Panc1 (cell line): Measurements from ENCODE around the gene TMEM107. TPM values are rescaled to one million over a fixed set of nuclear protein-coding genes. Genes with fewer than 3 reads are reported as not detected.

Experiments used
- ATAC-seq: fragments of 200-7000 bp; cut with Tn5 transposase; 2 replicates; pipeline ENCODE4 v1.9.1; 2020; ENCODE audit warnings: mild to moderate bottlenecking, moderate library complexity
- BruUV-seq: library from RNA; stranded (reverse); fragments of 400-500 nt; replicated peaks from 2 replicates; lab custom pipeline; 2021; lab: Mats Ljungman, UMichigan
- CTCF ChIA-PET: fragments of 300-600 bp; sonication (Branson Sonifier 250); formaldehyde crosslinking; loops from one replicate; lab custom pipeline; 2022; ENCODE audit warnings: antibody characterized with exemption; lab: Charles Lee
- POLR2A ChIA-PET: fragments of 300-600 bp; sonication (Branson Sonifier 250); formaldehyde crosslinking; loops from one replicate; lab custom pipeline; 2022; ENCODE audit warnings: antibody characterized with exemption; lab: Charles Lee
- DNase-seq: peaks from one replicate; pipeline ENCODE4 v3.0.0-alpha.2; 2010; ENCODE audit warnings: low read depth, low spot score
- H3K27ac ChIP-seq: 2 replicates; pipeline ENCODE4 v1.5.1; 2011; ENCODE audit warnings: mild to moderate bottlenecking, low read length, inconsistent platforms
- H3K27me3 ChIP-seq: fragments of 200-500 bp; sonication (Bioruptor generic); 2 replicates; pipeline ENCODE4 v1.6.0; 2014; ENCODE audit warnings: low read length, inconsistent platforms; ENCODE audit not compliant: control insufficient read depth, insufficient read depth
- H3K36me3 ChIP-seq: fragments of 200-500 bp; sonication (Bioruptor generic); 2 replicates; pipeline ENCODE4 v1.5.1; 2014; ENCODE audit warnings: inconsistent platforms, mild to moderate bottlenecking, low read length, moderate library complexity; ENCODE audit not compliant: control insufficient read depth, insufficient read depth
- H3K4me1 ChIP-seq: 2 replicates; pipeline ENCODE4 v1.5.1; 2011; ENCODE audit warnings: inconsistent platforms, mild to moderate bottlenecking, low read length, moderate library complexity; ENCODE audit not compliant: control insufficient read depth, insufficient read depth
- H3K4me3 ChIP-seq, 2 experiments: 2 replicates each; pipeline ENCODE4 v1.5.1; 2011 to 2012; ENCODE audit warnings: low read depth in 2 of 2, low read length in 2 of 2, mild to moderate bottlenecking in 2 of 2, inconsistent platforms in 1 of 2, moderate library complexity in 1 of 2
- H3K9me3 ChIP-seq: fragments of 200-500 bp; sonication (Bioruptor generic); 2 replicates; pipeline ENCODE4 v1.5.1; 2014; ENCODE audit warnings: low read depth, mild to moderate bottlenecking, inconsistent platforms, low read length, moderate library complexity; ENCODE audit not compliant: control insufficient read depth, insufficient read depth
- POLR2AphosphoS5 ChIP-seq: IDR thresholded peaks from 2 replicates; pipeline ENCODE4 v1.6.1; 2012; ENCODE audit warnings: mild to moderate bottlenecking, low read depth, low read length, moderate library complexity
- SIN3A ChIP-seq: IDR thresholded peaks from 2 replicates; pipeline ENCODE4 v1.6.1; 2012; ENCODE audit warnings: low read depth, mild to moderate bottlenecking, low read length, moderate library complexity, borderline replicate concordance; ENCODE audit not compliant: insufficient read depth
- TCF7L2 ChIP-seq: IDR thresholded peaks from 2 replicates; pipeline ENCODE4 v1.6.1; 2011; ENCODE audit warnings: mild to moderate bottlenecking, low read depth, low read length, inconsistent platforms
- in situ Hi-C: cut with HindIII; loops from 2 replicates; pipeline ENCODE4 v1.10.0; 2016; ENCODE audit warnings: low sequenced_read_pairs, low pct_unique_long_range_greater_than_20kb
- intact Hi-C: fragments of 100-400 bp; cut with micrococcal nuclease; formaldehyde crosslinking; loops from one replicate; pipeline ENCODE4 v1.10.0; 2022; ENCODE audit not compliant: unreplicated experiment
- total RNA-seq: library from RNA; stranded (reverse); gene quantifications from one replicate; pipeline ENCODE4 v1.2.1, GENCODE V29; 2021; ENCODE audit not compliant: unreplicated experiment
- TF ChIP-seq, protein P1 (sequence below), 2 experiments: IDR thresholded peaks; 2 replicates each; pipeline ENCODE4 v1.6.1; 2011 to 2012; ENCODE audit warnings: low read depth in 2 of 2, control low read depth in 1 of 2, low read length in 1 of 2, mild to moderate bottlenecking in 1 of 2, moderate library complexity in 1 of 2; ENCODE audit not compliant: insufficient read depth in 1 of 2
- TF ChIP-seq, protein P2 (sequence below): fragments of 450-650 bp; IDR thresholded peaks from 2 replicates; pipeline ENCODE4 v1.5.1; 2017; ENCODE audit warnings: mild to moderate bottlenecking

TMEM107 gene
- total RNA-seq, 1 experiment from 2014 or later: 10.6 TPM

DNA sequence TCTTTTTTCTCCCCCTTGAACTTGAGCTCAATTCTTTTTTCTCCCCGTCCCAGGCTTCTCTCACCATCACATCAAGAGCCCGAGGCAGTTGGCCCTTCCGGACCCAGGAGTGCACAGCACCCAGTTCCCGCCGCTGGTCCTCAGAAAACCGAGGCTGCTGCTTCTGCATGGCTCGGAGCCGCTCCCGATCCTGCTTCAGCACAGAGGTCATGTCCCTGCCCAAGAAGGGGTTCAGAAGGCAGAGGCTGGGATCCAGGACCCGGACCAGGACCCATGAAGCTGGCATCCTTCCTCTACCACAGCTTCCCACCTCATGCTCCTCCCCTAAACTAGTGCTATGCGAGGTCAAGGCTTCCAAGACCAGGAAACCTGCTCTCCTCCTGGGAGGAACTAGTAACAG lies 34.4 kb downstream of the TMEM107 start:
- Histone ChIP-seq H3K27me3 (no peaks in the 10 kb centered on the region), H3K4me1 (no peaks in the 10 kb centered on the region), H3K9me3 (no peaks in the 10 kb centered on the region), H3K4me3 (no peak overlapping the region), H3K36me3 (no peaks in the 10 kb centered on the region; the same call in 1 of the 2 replicates), H3K27ac (no peak overlapping the region)
- intact Hi-C loops: no loop called here
- ChIA-PET CTCF (no interaction called here), POLR2A (interaction anchor here (0.6 kb wide), 1 partner anchor 527 kb away, joined by 3 read pairs; the partner anchor contains the start of gene FXR2)
- TF ChIP-seq, protein P1, sequence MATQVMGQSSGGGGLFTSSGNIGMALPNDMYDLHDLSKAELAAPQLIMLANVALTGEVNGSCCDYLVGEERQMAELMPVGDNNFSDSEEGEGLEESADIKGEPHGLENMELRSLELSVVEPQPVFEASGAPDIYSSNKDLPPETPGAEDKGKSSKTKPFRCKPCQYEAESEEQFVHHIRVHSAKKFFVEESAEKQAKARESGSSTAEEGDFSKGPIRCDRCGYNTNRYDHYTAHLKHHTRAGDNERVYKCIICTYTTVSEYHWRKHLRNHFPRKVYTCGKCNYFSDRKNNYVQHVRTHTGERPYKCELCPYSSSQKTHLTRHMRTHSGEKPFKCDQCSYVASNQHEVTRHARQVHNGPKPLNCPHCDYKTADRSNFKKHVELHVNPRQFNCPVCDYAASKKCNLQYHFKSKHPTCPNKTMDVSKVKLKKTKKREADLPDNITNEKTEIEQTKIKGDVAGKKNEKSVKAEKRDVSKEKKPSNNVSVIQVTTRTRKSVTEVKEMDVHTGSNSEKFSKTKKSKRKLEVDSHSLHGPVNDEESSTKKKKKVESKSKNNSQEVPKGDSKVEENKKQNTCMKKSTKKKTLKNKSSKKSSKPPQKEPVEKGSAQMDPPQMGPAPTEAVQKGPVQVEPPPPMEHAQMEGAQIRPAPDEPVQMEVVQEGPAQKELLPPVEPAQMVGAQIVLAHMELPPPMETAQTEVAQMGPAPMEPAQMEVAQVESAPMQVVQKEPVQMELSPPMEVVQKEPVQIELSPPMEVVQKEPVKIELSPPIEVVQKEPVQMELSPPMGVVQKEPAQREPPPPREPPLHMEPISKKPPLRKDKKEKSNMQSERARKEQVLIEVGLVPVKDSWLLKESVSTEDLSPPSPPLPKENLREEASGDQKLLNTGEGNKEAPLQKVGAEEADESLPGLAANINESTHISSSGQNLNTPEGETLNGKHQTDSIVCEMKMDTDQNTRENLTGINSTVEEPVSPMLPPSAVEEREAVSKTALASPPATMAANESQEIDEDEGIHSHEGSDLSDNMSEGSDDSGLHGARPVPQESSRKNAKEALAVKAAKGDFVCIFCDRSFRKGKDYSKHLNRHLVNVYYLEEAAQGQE (IDR thresholded peaks at IDR 0.05; ENCODE audit: insufficient read depth in 1 of 2, low read depth in 2 of 2, low read length in 1 of 2): no peak
- TF ChIP-seq, protein P2, sequence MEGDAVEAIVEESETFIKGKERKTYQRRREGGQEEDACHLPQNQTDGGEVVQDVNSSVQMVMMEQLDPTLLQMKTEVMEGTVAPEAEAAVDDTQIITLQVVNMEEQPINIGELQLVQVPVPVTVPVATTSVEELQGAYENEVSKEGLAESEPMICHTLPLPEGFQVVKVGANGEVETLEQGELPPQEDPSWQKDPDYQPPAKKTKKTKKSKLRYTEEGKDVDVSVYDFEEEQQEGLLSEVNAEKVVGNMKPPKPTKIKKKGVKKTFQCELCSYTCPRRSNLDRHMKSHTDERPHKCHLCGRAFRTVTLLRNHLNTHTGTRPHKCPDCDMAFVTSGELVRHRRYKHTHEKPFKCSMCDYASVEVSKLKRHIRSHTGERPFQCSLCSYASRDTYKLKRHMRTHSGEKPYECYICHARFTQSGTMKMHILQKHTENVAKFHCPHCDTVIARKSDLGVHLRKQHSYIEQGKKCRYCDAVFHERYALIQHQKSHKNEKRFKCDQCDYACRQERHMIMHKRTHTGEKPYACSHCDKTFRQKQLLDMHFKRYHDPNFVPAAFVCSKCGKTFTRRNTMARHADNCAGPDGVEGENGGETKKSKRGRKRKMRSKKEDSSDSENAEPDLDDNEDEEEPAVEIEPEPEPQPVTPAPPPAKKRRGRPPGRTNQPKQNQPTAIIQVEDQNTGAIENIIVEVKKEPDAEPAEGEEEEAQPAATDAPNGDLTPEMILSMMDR: no peak
- TF ChIP-seq SIN3A (no peak), POLR2AphosphoS5 (no peak), TCF7L2 (no peak)
- no peak for DNase-seq
- in situ Hi-C loops: no loop called here
- ATAC-seq: no peak
- no TSS peak for BruUV-seq

DNA sequence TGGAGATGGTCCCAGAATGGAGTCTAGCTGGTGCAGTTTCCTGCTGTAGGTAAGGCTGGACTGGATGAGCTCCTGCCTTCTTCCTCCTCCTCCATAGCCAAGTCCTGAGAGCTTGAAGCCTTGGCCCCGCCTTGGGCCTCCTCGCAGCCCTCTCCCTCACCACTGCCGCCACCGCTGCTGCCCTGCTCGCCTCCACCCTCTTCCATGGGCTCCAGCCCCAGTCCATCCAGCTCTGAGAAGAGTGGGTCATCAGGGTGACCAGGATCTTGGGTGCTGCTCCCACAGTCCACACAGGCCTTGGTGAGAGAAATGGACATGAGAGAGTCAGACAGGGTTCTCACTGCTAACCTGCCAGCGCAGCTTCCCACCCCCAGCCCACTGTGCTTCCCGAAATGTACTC lies 35.1 kb downstream of the TMEM107 start:
- in situ Hi-C loops (no loop called here), intact Hi-C loops (no loop called here)
- BruUV-seq: no TSS peak
- H3K36me3 ChIP-seq: no peaks in the 10 kb centered on the region
- CTCF ChIA-PET: no interaction called here
- no peaks in the 10 kb centered on the region for H3K9me3 ChIP-seq
- H3K4me1 ChIP-seq: no peaks in the 10 kb centered on the region
- ATAC-seq (no peak), DNase-seq (no peak)
- POLR2A ChIA-PET: interaction anchor here (0.6 kb wide), 2 partner anchors 163 to 526 kb away, joined by 3 to 4 read pairs; partner anchors contain the start of gene FXR2
- no peak for TF ChIP-seq SIN3A
- TF ChIP-seq, protein P1 (IDR thresholded peaks at IDR 0.05; ENCODE audit: insufficient read depth in 1 of 2, low read depth in 2 of 2, low read length in 1 of 2): no peak
- no peak for TF ChIP-seq TCF7L2
- TF ChIP-seq, protein P2: no peak
- TF ChIP-seq POLR2AphosphoS5: no peak
- no peak overlapping the region for H3K4me3 ChIP-seq
- no peak overlapping the region for H3K27ac ChIP-seq
- H3K27me3 ChIP-seq: no peaks in the 10 kb centered on the region
